Loucy (cell line): ENCODE results near the gene PIP4K2C.

Source experiments
- H2AFZ ChIP-seq: fragments of 200-600 bp; sonication (generic); 2 replicates; pipeline ENCODE4 v1.6.0; 2016; ENCODE audit warnings: antibody characterized with exemption, mild to moderate bottlenecking, low read length, moderate library complexity
- H3F3A ChIP-seq: fragments of 200-600 bp; 2 replicates; pipeline ENCODE4 v1.6.0; 2016; ENCODE audit warnings: antibody characterized with exemption, low read depth, mild to moderate bottlenecking
- H3K27me3 ChIP-seq: fragments of 200-600 bp; sonication (generic); 2 replicates; pipeline ENCODE4 v1.6.1; 2014; ENCODE audit warnings: low read length, mild to moderate bottlenecking; ENCODE audit not compliant: insufficient read depth, poor library complexity, severe bottlenecking
- H3K36me3 ChIP-seq: fragments of 200-600 bp; sonication (generic); 2 replicates; pipeline ENCODE4 v1.6.1; 2016; ENCODE audit warnings: low read length; ENCODE audit not compliant: insufficient read depth
- H3K4me1 ChIP-seq: fragments of 200-600 bp; sonication (generic); 2 replicates; pipeline ENCODE4 v1.5.1; 2014; ENCODE audit warnings: low read length, mild to moderate bottlenecking; ENCODE audit not compliant: insufficient read depth, poor library complexity, severe bottlenecking
- H3K4me2 ChIP-seq: fragments of 200-600 bp; sonication (generic); 2 replicates; pipeline ENCODE4 v1.6.0; 2014; ENCODE audit warnings: antibody characterized with exemption, low read length, low read depth, mild to moderate bottlenecking; ENCODE audit not compliant: poor library complexity, severe bottlenecking
- H3K4me3 ChIP-seq: fragments of 200-600 bp; sonication (generic); 2 replicates; pipeline ENCODE4 v1.5.1; 2014; ENCODE audit warnings: low read length, mild to moderate bottlenecking, mixed read lengths; ENCODE audit not compliant: poor library complexity, severe bottlenecking
- H3K79me2 ChIP-seq: fragments of 200-600 bp; sonication (generic); 2 replicates; pipeline ENCODE4 v1.6.1; 2014; ENCODE audit warnings: low read length; ENCODE audit not compliant: insufficient read depth
- H3K9ac ChIP-seq: fragments of 200-600 bp; sonication (generic); 2 replicates; pipeline ENCODE4 v1.6.0; 2014; ENCODE audit warnings: mild to moderate bottlenecking, low read depth, low read length, moderate library complexity; ENCODE audit not compliant: poor library complexity, severe bottlenecking
- H3K9me2 ChIP-seq: fragments of 200-600 bp; sonication (generic); replicated peaks from 2 replicates; pipeline ENCODE4 v1.6.1; 2016; ENCODE audit warnings: low read depth, low read length, mixed read lengths
- H3K9me3 ChIP-seq: fragments of 200-600 bp; sonication (generic); 2 replicates; pipeline ENCODE4 v1.6.1; 2014; ENCODE audit warnings: mild to moderate bottlenecking, antibody characterized with exemption, low read length, low read depth; ENCODE audit not compliant: insufficient read depth
- H4K20me1 ChIP-seq: fragments of 200-600 bp; sonication (generic); 2 replicates; pipeline ENCODE4 v1.6.0; 2014; ENCODE audit warnings: antibody characterized with exemption, low read length, mild to moderate bottlenecking; ENCODE audit not compliant: insufficient read depth, poor library complexity, severe bottlenecking
- CTCF ChIP-seq: fragments of 200-600 bp; sonication (generic); conservative IDR thresholded peaks from 2 replicates; pipeline ENCODE4 v1.5.1; 2014; ENCODE audit warnings: mild to moderate bottlenecking, antibody characterized with exemption, low read length
- EZH2phosphoT487 ChIP-seq: fragments of 200-600 bp; IDR thresholded peaks from 2 replicates; pipeline ENCODE4 v1.6.1; 2018; ENCODE audit warnings: antibody characterized with exemption, mild to moderate bottlenecking, moderate library complexity, borderline replicate concordance

Gene PIP4K2C

GRCh38 chr12:57580466-57580795 lies 10.6 kb upstream of the PIP4K2C start:
- no peak overlapping the region for H3K4me2 ChIP-seq

GRCh38 chr12:57581802-57582201 lies 9.2 kb upstream of the PIP4K2C start:
- Histone ChIP-seq H2AFZ (no peak overlapping the region), H3K9me2 (no peaks in the 10 kb centered on the region), H3K9me3 (no peaks in the 10 kb centered on the region), H3K9ac (no peak overlapping the region), H3F3A (no peaks in the 10 kb centered on the region), H4K20me1 (no peaks in the 10 kb centered on the region), H3K4me1 (peaks cover 10% of the 10 kb centered on the region), H3K27me3 (no peaks in the 10 kb centered on the region), H3K4me2 (no peak overlapping the region), H3K4me3 (no peak overlapping the region), H3K36me3 (no peaks in the 10 kb centered on the region), H3K79me2 (no peaks in the 10 kb centered on the region)
- TF ChIP-seq CTCF, result no peak
- TF ChIP-seq EZH2phosphoT487, result no peak

More at GRCh38 chr12:57580466-57580795, 10.6 kb upstream of the PIP4K2C start:
- Histone ChIP-seq H3K79me2 (no peaks in the 10 kb centered on the region), H4K20me1 (no peaks in the 10 kb centered on the region), H3K27me3 (no peaks in the 10 kb centered on the region), H3K9me3 (no peaks in the 10 kb centered on the region), H3K4me1 (peaks cover 10% of the 10 kb centered on the region), H3K9ac (no peak overlapping the region), H3K36me3 (no peaks in the 10 kb centered on the region), H3K9me2 (no peaks in the 10 kb centered on the region), H2AFZ (peak overlapping the region; percentile 76), H3K4me3 (no peak overlapping the region), H3F3A (no peaks in the 10 kb centered on the region)
- TF ChIP-seq EZH2phosphoT487 (no peak), CTCF (no peak)

- Histone ChIP-seq H2AFZ (no peak overlapping the region), H3K79me2 (no peaks in the 10 kb centered on the region), H3K9me2 (no peaks in the 10 kb centered on the region), H4K20me1 (no peaks in the 10 kb centered on the region), H3K9ac (no peak overlapping the region), H3K36me3 (no peaks in the 10 kb centered on the region), H3K4me2 (no peak overlapping the region), H3K9me3 (no peaks in the 10 kb centered on the region), H3F3A (no peaks in the 10 kb centered on the region), H3K4me1 (peaks cover 10% of the 10 kb centered on the region), H3K4me3 (no peak overlapping the region), H3K27me3 (no peaks in the 10 kb centered on the region)
- TF ChIP-seq CTCF (no peak), EZH2phosphoT487 (no peak)
Measured at GRCh38 chr12:57582440-57582839, 8.6 kb upstream of the PIP4K2C start.
